HG02798 (cell line): ENCODE data around the gene GPN3.
A peak's percentile ranks its signal among the peaks of the same experiment; 100 is the strongest.
"Not testable (repeated sequence)": the region's sequence is repeated elsewhere in the genome, so short reads cannot be mapped to it uniquely, and the experiment has no call there.

Experiments used
- ATAC-seq: cut with Tn5 transposase; IDR thresholded peaks from one replicate; pipeline ENCODE4 v1.9.1; 2021; ENCODE audit warnings: mild to moderate bottlenecking; ENCODE audit not compliant: unreplicated experiment, poor library complexity

GPN3 gene

DNA sequence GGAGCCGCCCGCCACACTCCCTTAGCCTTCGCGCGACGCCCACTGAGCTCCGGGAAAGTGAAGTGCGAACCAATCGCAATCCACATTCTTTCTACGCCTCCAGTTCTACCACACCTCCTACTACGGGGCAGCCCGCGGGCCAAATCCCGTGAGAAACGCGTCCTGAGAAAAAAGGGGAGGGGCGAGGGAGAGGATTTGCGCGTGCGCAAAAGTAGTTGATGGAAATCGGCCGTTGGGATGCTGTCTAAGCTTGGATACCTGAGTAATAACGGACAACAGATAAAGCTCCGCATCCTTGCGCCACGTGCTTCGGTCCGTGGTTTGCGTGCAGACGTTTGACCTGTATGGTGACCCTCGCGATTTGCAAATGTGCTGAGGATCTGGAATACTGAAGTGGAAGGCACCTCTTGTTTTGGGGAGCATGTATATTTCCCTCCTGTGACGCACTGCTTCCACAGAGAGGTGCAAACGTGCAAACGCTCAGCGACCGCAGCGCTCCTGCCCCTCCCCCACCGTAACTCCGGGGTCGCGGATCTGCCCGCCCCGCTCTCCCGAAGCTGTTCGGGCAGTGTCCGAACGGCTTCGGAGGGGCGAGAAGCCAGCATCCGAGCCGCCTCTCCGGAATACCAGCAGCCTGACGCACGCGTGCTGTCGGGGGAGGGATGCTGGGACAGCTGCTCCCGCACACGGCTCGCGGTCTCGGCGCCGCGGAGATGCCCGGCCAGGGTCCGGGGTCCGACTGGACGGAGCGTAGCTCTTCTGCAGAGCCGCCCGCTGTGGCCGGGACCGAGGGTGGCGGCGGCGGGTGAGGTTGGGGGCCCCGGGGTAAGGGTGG is at the start of gene GPN3, which contains the start of gene FAM216A:
TSS of gene GPN3 (minus strand) at position 44 of the 835 bp plus-strand sequence. CDS start 54 bp downstream, outside the sequence.
TSS of gene FAM216A (plus strand) at position 632 of the 835 bp plus-strand sequence. CDS start at position 663, 31 bp downstream.
- ATAC-seq: peak; percentile 83

DNA sequence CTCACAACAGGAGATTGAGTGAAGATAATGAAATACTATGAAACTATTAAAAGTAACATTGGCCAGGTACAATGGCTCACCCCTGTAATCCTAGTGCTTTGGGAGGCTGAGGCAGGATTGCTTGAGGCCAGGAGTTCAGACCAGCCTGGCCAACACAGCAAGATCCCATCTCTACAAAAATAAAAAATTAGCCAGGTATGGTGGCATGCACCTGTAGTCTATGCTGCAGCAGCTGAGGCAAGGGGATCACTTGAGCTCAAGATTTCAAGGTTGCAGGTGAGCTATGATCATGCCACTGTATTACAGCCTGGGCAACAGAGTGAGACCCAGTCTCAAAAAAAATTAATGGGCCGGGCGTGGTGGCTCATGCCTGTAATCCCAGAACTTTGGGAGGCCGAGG is 48.9 kb upstream of the GPN3 start:
- ATAC-seq: no peak

DNA sequence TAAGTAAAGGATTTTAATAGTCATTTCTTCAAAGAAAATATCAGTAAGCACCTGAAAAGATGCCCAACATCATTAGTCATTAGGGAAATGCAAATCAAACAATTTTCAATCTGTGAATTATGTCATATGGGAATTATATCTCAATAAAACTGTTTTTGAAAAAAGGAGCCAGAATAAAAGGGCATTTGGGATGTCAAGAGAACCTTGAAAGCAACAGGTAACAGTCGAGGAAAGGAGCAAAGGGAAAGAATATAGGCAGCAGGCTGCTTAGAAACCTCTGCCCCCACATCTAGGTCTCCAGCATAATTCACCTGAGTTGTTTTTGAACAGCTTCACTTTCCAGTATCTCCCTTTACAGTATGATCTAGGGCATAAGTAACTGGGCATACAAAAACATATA is 46.3 kb upstream of the GPN3 start:
- no peak for ATAC-seq

DNA sequence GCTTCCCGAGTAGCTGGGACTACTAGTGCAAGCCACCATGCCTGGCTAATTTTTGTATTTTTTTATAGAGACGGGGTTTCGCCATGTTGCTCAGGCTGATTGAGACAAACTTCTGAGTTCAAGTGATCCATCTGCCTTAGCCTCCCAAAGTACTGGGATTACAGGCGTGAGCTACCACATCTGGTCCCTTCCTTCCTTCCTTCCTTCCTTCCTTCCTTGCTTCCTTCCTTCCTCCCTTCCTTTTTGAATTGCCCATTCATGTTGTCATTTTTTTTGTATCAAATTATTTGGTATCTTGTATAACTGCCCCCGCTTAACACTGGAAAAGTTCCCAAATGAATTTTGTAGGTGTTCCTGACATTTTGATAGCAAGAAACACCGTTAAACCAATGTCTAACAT is 45.8 kb upstream of the GPN3 start:
- ATAC-seq: no peak

DNA sequence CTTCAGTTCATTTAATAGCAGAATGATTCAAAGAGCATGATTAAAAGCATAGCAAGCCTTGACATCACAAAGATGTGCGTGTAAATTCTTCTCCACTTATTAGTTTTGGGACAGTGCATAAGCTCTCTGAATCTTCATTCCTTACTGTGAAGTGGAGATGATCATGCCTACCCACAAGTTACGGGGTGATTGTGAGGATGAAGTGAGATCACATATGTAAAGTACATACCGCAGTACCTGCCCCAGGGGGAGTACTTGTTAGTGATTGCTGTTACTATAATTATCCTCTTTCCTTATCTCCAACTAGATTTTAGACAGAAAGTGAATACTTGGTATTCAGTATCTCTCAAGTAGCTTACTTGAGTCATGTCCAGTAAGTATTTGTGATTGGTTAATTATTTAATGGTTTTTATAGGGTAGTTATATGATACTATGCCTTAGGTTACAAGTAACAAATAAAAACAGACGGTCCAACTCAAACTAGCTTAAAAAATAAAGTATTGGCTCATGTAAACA is 40.1 kb upstream of the GPN3 start:
- no peak for ATAC-seq

DNA sequence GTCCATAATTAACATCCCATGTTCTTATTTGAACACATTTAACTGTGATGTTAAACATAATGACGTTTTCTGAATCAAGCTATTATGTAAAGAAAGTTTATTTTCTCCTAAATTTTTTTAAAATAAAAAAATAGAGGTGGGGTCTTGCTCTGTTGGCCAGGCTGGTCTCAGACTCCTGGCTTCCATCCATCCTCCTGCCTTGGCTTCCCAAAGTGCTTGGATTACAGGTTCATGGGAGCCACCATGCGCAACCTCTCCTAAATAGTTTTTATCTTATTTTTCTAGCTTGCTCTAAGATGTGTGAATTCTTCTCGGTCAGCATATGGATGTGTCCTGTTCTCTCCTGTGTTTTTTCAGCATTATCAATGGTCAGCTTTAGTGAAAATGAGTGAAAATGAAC is 37.3 kb upstream of the GPN3 start:
- ATAC-seq: no peak

DNA sequence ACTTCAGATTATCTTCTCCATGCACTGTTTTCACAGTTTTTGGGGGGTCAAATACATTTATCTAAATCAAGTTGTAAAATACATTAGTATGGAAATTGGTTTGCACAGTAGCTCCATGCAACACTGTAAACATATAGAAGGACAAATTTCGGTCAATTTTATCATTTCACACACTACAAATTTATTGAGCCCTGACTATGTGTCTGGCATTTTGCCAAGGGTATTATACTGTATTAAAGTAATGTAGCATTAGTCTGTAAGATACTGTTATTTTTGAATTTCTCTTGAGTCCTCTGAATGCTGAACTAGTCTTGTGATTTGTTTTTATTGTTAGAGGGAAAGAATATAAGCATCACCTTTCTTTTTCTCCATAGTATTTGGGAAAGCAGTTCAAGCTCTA is 35.4 kb upstream of the GPN3 start:
- no peak for ATAC-seq

DNA sequence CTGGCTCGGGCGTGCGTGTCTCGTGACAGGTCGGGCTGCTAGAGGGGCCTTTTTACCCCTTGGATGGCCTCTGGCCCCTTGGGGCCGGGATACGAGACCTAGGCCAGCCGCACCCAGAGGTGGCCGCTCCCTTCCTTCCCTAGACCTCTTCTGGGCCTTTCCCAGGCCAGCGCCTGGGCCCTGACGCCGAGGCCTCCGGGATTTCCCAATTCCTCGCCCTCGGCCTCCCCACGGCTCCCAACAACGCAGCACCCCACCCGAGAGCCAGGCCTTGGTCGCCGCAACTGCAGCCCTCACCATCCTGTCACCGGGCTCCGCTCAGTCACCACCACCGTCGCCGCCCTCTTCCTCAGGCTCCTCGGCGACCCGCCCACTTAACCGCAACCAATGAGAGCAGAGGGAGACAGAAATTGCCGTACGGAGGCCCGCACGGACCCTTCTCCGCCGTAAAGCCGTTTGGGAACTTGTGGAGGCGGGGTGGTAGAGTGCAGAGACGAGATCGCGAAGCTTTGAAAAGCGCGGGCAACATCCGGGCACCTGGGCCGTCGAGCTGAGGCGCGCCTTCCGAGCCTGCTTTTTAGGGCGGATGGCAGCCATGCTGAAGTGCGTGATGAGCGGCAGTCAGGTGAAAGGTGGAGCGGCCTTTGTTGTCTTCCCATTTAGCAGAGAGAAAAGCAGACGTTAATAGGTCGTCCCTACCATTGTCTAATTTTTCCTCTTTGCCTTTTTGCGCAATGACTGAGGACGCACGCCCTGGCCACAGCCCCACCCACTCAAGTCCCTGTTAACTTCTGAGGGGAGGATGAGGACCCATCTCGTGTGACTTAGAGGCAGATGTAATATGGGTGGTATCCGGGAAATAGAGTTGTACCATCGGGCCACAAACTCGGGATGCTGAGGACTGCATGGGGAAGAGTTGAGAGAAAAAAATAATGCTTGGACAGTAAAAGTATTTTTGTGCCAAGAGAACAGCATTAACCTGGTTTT is 34.0 kb upstream of the GPN3 start, which contains the start of the genes RAD9B and VPS29:
TSS of gene RAD9B (plus strand) at position 580 of the 987 bp plus-strand sequence. CDS start at position 587, 7 bp downstream.
TSS of gene VPS29 (minus strand) at position 360 of the 987 bp plus-strand sequence. CDS start at position 300, 60 bp downstream.
- peak; percentile 94 for ATAC-seq

DNA sequence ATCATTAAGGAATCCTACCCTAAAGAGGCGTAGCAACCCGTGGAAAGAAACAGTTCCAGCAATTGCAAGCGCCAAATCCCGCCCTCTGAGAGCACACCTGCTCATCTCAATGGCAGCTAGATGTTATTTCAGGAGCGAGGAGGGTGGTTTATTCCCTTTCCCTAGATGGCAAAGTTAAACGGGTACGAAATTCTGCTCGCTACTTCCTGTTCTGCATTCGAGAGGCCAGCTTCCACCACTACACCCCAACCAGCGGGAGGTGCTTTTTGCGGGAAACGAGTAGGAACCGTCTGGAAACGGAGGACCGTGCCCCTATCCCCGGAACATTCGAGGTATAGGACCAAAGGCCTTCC is 33.3 kb upstream of the GPN3 start:
- ATAC-seq: no peak

DNA sequence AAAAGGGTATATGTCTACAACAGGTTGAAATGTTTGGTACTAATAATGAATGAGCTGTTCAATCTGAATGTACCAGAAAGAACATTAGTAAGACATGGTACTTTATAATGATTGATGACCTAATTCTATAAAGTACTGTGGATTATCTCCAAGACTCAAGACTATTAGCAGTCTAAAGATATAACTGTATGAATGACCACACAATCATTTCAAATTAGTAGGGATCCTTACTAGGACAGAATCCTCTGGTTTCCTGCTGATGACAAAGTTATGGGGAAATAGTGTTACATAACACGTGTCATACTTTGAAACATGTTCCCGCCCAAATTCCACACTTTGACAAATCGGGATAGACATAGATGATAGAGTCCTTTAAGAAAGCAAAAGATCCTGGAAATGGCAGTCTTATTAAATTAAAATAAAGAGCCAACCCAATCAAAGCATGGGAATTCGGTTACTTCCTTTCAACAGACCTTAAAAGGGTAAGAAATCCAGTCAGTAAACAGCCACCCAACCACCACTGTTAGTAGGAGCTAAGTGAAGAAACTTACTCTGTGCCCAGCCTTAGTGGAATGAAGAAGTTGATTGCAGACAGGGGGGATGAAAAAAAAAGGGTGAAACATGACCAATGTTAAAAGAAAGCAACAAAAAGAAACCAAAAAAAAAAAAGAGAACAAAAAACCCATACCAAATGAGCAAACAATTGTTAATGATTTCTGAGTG is 31.1 kb upstream of the GPN3 start:
- ATAC-seq: no peak

DNA sequence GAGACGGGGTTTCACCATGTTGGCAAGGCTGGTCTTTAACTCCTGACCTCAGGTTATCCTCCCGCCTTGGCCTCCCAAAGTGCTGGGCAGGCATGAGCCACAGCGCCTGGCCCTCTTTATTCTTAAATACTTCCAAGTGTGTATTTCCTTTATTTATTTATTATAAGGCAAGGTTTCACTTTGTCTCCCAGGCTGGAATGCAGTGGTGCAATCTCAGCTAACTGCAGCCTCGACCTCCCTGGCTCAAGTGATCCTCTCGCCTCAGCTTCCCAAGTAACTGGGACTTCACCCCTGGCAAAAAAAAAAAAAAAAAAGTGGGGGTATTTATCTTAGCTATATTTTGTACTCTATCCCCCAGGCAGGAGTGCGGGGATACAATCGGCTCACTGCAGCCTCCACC is 7.4 kb upstream of the GPN3 start:
- no peak for ATAC-seq

DNA sequence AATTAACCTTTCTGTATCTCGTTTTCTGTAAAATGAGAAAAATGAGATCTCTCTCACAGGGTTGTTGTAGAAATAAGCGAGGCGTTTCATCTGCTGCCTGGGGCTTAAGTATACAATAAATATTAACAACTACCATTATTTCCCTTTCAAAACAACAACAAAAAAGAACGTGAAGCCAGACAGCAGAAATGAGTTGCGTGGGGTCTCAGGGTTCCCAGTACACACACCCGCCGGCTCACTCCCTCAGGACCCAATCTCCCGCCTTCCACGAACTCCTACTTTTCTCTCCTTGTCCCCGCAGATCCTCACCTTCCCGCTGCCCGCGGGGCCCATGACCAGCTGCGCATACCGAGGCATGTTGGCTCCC is 227 bp downstream of the GPN3 start:
- ATAC-seq: no peak

DNA sequence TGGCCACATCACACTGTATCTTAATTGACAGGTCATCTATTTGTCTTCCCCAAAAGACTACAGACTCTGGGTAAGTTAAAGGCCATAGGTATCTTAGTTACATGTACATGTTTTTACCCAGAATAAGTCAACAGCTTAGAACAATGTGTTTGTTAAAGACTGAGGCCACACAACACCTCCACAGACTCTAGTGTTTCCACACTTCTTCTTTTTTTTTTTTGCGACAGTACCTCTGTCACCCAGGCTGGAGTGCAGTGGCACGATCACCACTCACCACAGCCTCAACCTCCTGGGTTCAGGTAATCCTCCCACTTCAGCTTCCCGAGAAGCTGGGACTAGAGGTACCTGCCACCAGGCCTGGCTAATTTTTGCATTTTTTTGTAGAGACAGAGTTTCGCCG is 1.3 kb downstream of the GPN3 start:
- ATAC-seq: no peak

DNA sequence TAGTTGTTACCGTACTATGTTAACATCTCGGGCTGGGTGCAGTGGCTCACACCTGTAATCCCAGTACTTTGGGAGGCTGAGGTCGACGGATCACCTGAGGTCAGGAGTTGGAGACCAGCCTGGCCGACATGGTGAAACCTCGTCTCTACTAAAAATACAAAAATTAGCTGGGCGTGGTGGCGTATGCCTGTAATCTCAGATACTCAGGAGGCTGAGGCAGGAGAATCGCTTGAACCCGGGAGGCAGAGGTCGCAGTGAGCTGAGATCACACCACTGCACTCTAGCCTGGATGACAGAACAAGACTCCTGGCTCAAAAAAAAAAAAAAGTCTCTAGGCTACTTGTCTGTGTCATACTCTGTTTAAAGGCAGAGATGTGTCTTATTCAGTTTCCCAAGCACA is 2.3 kb downstream of the GPN3 start:
- not testable (repeated sequence) for ATAC-seq

DNA sequence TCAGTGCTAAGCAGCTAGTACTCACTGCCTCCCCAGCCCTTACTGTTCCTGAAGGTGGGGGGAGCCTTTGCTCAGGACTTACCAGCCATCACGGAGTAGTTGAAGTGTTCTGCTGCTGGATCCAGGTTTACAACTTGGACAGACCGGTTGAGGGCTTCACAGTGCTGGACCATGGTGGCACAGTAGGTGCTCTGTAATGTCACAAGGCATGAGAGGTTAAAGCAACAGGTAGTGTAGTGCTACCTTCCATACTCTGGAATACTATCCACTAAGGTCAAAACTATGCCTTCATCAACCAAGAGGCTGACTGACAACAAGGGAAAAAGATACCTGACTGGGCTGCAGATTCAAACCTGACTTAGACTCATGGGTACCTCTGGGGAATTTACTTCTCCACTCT is 3.0 kb downstream of the GPN3 start:
- ATAC-seq: no peak

DNA sequence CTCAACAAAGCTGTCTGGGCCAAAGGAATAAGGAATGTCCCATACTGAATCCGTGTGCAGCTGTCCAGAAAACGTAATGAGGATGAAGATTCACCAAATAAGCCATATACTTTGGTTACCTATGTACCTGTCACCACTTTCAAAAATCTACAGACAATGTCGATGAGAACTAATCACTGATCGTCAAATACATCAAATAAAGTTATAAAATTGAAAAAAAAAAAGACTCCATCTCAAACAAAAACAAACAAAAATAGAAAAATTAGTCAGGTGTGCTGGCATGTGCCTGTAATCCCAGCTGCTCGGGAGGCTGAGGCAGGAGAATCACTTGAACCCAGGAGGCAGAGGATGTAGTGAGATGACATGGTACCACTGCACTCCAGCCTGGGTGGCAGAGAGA is 6.9 kb downstream of the GPN3 start:
- ATAC-seq: not testable (repeated sequence)

DNA sequence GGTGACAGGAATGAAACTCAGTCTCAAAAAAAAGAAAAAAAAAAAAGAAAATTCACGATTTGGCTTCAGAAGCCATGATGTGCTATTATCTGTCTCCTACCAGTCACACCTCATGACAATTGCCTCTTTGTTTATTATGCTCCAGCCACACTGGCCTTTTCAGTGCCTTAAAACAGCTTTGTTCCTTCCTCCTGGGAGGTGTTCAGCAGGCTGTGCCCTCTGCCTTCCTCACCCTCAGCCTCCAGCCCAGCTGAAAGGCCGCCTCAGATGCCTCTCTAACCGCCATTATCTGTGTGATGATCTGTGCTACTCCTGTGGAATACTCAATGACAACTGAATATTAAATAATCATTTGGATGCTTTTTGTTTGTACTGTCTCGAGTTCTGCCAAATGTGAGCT is 9.3 kb downstream of the GPN3 start:
- ATAC-seq: no peak

DNA sequence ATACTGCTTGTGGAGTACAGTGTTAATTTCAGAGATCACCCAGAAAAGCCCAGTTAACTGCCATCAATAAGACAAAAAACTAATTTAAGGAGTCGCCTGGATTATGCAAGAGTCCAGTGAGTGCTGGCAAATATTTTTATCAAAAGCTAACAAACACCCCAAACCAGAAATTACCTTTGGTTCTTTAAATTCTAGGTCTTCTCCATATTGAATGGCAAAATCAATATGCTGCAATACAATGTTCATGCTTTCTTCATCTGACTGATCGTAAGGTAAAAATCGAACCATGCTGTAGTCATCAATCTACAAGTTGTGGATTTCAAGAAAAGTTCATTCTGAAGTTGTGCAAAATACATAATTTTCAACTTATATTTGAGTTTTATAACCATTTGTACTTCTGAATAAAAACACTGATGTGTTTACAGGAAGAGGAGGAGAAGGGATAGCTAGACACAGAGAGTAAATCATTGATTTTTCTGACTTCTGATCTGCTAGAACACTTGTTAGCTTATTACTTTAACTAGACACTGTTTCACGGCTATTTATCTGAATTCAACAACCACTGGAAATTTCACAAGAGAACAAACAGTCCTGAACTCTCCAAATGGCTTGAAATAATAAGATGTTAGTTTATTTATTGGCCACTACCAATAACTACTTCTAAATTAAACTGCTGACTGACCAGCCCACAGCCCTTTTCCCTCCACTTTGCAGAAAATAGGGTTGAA is 14.3 kb downstream of the GPN3 start:
- ATAC-seq: no peak

DNA sequence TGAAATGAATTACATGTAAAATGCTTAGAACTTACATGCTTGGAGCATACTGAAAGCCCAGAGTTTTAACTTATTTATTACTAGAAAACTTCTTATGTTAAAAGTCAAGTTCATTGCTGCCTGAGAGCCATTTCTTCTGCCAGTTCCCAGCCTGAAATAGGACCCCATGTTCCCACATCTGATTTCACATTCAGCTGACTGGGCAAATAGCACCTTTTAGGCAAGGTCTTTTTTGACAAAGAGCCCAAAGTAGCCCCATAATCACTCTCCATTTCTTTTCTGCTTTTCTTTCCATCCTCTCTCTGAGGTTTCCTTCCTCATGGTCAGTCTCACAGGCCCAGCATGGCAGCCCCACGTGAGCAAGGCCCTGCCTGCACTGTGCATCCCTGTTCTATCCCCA is 16.8 kb downstream of the GPN3 start:
- no peak for ATAC-seq
